SK-N-MC (cell line): ENCODE results near the gene PKMYT1.
A peak's percentile ranks its signal among the peaks of the same experiment; 100 is the strongest.

Experiments
- EZH2 ChIP-seq: fragments of 200-600 bp; sonication (generic); IDR thresholded peaks from one replicate; pipeline ENCODE4 v1.6.1; 2017; ENCODE audit warnings: antibody characterized with exemption
- FOXP2 ChIP-seq: optimal IDR thresholded peaks from 2 replicates; pipeline ENCODE3; 2011; ENCODE audit warnings: mild to moderate bottlenecking, moderate library complexity; ENCODE audit not compliant: insufficient read depth; ENCODE audit errors: extremely low read length, control extremely low read depth
- POLR2AphosphoS5 ChIP-seq: IDR thresholded peaks from 2 replicates; pipeline ENCODE4 v1.6.1; 2012; ENCODE audit warnings: mild to moderate bottlenecking, low read depth, low read length, borderline replicate concordance

GRCh38 chr16:3023669-3024478, 43.6 kb upstream of the PKMYT1 start, which contains the start of the genes HCFC1R1 and THOC6:
- TF ChIP-seq POLR2AphosphoS5 (peak; percentile 93), EZH2 (no peak), FOXP2 (peak; percentile 79)
